ENCODE data around the gene ZNF888.
"Not testable (repeated sequence)": the region's sequence is repeated elsewhere in the genome, so short reads cannot be mapped to it uniquely, and the experiment has no call there.

ZNF888 gene

DNA sequence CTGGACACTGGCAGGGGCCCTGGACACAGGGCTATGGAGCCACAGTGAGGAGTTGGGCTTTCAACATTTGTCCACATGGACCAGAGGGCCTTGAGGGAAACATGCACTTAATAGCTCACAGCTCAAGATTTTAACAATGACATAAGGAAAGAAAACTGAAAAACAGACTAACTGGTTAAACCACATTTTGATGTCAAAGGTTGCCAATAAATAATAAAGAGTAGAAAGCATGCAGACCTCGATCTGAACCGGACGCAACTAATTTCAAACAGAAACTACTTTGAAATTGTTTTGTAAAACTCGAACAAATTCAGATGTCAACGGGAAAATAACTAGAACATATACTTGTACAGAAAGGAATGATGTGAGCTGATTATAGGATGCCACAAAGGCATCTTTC is 15.5 kb upstream of the ZNF888 start:
- no peak for DNase-seq (ENCODE audit: extremely low spot score)
- TF ChIP-seq, protein P1, sequence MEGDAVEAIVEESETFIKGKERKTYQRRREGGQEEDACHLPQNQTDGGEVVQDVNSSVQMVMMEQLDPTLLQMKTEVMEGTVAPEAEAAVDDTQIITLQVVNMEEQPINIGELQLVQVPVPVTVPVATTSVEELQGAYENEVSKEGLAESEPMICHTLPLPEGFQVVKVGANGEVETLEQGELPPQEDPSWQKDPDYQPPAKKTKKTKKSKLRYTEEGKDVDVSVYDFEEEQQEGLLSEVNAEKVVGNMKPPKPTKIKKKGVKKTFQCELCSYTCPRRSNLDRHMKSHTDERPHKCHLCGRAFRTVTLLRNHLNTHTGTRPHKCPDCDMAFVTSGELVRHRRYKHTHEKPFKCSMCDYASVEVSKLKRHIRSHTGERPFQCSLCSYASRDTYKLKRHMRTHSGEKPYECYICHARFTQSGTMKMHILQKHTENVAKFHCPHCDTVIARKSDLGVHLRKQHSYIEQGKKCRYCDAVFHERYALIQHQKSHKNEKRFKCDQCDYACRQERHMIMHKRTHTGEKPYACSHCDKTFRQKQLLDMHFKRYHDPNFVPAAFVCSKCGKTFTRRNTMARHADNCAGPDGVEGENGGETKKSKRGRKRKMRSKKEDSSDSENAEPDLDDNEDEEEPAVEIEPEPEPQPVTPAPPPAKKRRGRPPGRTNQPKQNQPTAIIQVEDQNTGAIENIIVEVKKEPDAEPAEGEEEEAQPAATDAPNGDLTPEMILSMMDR (IDR thresholded peaks at IDR 0.05; ENCODE audit: control extremely low read depth, extremely low read depth, low read depth, missing control alignments): no peak
- CTCF ChIA-PET: no interaction called here
- POLR2A ChIA-PET: no interaction called here

DNA sequence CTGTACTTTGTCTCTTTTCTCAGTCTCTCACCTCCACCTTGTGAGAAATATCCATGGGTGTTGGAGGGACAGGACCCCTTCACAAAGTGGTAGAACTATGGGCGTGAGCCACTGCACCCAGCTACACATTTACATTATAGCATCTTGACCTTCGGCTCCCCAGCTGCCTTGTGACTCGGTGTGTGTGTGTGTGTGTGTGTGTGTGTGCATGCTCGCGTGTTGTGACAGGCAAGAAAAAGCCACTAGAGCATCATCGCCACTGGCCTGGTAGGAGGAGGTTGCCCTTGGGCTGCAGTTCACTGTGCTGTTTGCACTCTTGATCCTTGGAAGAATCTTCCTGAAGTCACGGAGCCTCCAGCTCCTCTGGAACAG is 13.7 kb upstream of the ZNF888 start:
- CTCF ChIA-PET: interaction anchor here (0.9 kb wide), 1 partner anchor 8 kb away, joined by 3 read pairs; no protein-coding TSS in a partner anchor
- DNase-seq (ENCODE audit: extremely low spot score): no peak
- TF ChIP-seq, protein P1 (IDR thresholded peaks at IDR 0.05; ENCODE audit: control extremely low read depth, extremely low read depth, low read depth, missing control alignments): no peak
- POLR2A ChIA-PET: no interaction called here

DNA sequence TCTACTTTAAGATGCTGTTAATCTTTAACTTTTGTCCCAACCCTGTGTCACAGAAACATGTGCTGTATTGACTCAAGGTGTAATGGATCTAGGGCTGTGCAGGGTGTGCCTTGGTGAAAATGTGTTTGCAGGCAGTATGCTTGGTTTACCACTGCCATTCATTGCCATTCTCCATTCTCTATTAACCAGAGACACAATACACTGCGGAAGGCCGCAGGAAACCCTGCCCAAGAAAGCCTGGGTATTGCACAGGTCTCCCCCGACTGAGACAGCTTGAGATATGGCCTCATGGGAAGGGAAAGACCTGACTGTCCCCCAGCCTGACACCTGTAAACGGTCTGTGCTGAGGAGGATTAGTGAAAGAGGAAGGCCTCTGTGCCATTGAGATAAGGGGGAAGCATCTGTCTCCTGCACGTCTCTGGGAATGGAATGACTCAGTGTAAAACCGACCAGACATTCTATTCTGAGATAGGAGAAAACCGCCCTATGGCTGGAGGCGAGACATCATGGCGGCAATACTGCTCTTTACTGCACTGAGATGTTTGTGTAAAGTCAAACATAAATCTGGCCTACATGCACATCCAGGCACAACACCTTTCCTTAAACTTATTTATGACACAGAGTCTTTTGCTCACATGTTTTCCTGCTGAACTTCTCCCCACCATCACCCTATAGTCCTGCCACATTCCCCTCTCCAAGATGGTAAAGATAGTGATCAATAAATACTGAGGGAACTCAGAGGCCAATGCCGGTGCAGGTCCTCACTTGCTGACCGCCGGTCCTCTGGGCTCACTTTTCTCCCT is 13.1 kb upstream of the ZNF888 start:
- TF ChIP-seq, protein P1 (IDR thresholded peaks at IDR 0.05; ENCODE audit: control extremely low read depth, extremely low read depth, low read depth, missing control alignments): no peak
- ChIA-PET POLR2A (no interaction called here), CTCF (interaction anchor here (0.9 kb wide), 1 partner anchor 7 kb away, joined by 3 read pairs; no protein-coding TSS in a partner anchor)
- no peak for DNase-seq (ENCODE audit: extremely low spot score)

DNA sequence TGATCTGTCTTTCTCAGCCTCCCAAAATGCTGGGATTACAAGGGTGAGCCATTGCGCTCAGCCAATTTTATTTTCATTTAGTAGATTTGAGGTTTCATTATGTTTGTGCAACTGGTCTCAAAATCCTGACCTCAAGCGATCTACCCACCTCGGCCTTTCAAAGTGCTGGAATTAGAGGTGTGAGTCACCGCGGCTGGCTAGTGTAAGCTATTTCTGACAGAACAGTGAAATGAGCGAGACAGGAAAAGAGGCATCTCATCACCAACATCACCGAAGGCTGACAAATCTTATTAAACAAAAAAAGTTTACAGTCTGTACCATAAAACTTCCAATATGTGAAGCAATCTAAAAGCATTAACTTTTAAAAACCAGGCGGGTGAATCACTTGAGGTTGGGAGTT is 12.2 kb upstream of the ZNF888 start:
- ChIA-PET POLR2A (no interaction called here), CTCF (no interaction called here)
- TF ChIP-seq, protein P1 (IDR thresholded peaks at IDR 0.05; ENCODE audit: control extremely low read depth, extremely low read depth, low read depth, missing control alignments): no peak
- no peak for DNase-seq (ENCODE audit: extremely low spot score)

DNA sequence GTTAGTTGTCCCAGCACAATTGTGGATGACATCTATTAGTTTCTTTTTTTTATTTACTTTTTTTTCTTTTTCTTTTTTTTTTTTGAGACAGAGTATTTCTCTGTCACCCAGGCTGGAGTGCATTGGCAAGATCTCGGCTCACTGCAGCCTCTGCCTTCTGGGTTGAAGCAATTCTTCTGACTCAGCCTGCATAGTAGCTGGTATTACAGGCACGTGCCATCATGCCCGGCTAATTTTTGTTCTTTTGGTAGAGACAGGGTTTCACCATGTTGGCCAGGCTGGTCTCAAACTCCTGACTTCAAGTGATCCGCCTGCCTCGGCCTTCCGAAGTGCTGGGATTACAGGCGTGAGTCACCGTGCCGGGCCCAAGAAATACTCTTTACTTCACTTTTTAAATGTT is 1.4 kb upstream of the ZNF888 start:
- POLR2A ChIA-PET; CTCF ChIA-PET; DNase-seq (ENCODE audit: extremely low spot score): not testable (repeated sequence)

DNA sequence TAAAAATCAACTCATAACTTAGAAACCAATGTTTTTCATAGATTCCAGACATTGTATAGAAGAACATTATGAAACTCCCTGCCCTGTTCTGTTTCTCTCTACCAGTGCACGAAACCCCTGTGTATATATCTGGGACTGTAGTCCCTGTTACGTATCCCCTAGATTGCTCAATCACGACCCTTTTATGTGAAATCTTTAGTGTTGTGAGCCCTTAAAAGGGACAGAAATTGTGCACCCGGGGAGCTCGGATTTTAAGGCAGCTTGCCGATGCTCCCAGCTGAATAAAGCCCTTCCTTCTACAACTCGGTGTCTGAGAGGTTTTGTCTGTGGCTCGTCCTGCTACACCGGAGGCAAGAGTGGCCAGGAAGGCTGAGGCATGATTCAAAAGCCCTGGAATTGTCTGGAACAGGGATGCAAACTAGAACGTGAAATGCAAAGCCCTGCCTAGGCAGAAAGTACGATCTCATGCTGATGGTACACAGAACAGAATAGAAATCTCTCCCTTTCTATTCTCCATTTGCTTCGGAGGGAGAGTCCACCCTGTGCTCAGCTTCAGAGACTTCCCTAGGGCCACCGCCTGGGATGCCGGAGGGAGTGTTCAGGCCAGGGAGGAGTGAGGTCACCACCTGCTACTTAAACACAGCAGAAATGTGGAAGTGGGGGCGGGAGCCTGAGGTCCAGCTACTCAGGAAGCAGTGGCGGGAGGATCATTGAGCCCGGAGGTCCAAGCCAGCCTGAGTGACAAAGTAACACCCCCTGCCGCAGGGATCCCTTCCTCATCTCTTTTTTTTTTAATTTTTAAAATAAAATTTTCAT is 758 bp upstream of the ZNF888 start:
- CTCF ChIA-PET: no interaction called here
- POLR2A ChIA-PET: no interaction called here
- TF ChIP-seq, protein P1 (IDR thresholded peaks at IDR 0.05; ENCODE audit: control extremely low read depth, extremely low read depth, low read depth, missing control alignments): no peak
- no peak for DNase-seq (ENCODE audit: extremely low spot score)

DNA sequence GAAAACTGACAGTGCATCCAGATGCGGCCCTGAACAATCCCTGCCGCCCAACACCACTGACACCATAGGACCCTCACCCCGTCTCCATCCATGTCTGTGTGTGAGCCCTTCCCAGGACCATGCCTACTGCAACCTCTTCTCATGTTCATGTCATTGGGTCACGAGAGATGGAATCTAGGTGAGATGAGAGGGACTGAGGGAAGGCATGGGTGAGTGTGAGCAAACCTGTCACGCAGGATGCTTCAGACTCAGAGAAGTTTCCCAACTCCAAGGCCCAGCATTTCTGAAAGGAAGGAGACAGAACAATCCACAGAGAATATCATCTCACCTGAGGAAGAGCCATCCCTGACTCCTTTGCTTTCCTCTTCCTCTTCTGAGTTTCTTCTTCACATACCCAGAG is 5.7 kb downstream of the ZNF888 start:
- DNase-seq (ENCODE audit: extremely low spot score): no peak
- POLR2A ChIA-PET: interaction anchor here (0.5 kb wide), 1 partner anchor 1494 kb away, joined by 6 read pairs; no protein-coding TSS in a partner anchor
- CTCF ChIA-PET: interaction anchor here (0.9 kb wide), 1 partner anchor 34 kb away, joined by 3 read pairs; no protein-coding TSS in a partner anchor
- TF ChIP-seq, protein P1 (IDR thresholded peaks at IDR 0.05; ENCODE audit: control extremely low read depth, extremely low read depth, low read depth, missing control alignments): no peak
